ENCODE results near the gene PSMD13.

Gene PSMD13

GRCh38 chr11:289398-289711 lies 52.6 kb downstream of the PSMD13 start:
- no peak for DNase-seq (ENCODE audit: low read depth)

GRCh38 chr11:289712-290620 lies 53.2 kb downstream of the PSMD13 start:
- DNase-seq (ENCODE audit: low read depth), result no peak

GRCh38 chr11:290621-291231 lies 54.0 kb downstream of the PSMD13 start:
- DNase-seq (ENCODE audit: low read depth), result no peak

GRCh38 chr11:291281-292210 lies 54.8 kb downstream of the PSMD13 start:
- DNase-seq (ENCODE audit: low read depth), result no peak

- DNase-seq (ENCODE audit: low read depth), result no peak
Observed at GRCh38 chr11:292211-293121, 55.7 kb downstream of the PSMD13 start.

DNA sequence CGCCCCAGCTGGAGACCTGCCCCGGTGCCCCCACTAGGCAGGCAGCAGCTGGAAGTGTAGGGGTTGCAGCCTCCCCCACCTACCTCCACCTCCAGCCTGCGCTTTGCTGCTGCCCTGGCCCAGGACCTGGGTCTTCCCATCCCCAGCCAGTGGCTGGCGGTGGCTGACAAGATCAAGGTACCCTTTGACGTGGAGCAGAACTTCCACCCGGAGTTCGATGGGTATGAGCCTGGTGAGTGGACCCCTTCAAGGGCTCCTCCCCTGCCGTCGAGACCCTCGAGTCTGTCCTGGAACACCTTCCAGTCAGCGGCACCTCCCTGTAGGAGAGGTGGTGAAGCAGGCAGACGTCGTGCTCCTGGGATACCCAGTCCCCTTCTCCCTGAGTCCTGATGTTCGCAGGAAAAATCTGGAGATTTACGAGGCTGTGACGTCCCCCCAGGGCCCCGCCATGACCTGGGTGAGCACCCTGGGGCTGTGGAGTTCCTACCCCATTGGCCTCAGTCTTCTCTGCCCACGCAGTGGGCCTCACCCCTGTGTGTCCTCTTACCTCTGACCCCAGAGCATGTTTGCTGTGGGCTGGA lies 56.6 kb downstream of the PSMD13 start:
- DNase-seq (ENCODE audit: low read depth), result no peak

GRCh38 chr11:293852-294661 lies 57.3 kb downstream of the PSMD13 start:
- no peak for DNase-seq (ENCODE audit: low read depth)

DNA sequence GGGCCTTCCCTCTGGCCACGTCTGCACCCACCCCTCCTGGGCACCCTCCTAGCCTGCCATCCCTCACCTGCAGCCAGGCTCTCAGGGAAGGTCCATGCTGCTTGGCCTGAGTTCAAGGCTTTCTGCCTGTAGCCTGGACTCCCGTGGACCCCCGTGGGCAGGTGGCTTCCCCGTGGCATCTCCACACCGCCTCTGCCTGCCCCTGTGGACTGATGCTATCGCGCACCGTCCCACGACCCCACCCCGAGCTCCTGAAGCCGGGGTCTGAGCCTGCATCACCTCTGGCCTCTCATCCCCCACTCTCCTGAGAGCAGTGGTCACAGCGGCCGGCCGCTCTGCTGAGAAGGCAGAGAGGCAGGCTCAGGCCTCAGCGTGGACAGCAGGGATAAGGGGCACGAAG lies 58.0 kb downstream of the PSMD13 start:
- no peak for DNase-seq (ENCODE audit: low read depth)

- DNase-seq (ENCODE audit: low read depth), result no peak
Observed at GRCh38 chr11:295351-296170, 58.8 kb downstream of the PSMD13 start.

DNA sequence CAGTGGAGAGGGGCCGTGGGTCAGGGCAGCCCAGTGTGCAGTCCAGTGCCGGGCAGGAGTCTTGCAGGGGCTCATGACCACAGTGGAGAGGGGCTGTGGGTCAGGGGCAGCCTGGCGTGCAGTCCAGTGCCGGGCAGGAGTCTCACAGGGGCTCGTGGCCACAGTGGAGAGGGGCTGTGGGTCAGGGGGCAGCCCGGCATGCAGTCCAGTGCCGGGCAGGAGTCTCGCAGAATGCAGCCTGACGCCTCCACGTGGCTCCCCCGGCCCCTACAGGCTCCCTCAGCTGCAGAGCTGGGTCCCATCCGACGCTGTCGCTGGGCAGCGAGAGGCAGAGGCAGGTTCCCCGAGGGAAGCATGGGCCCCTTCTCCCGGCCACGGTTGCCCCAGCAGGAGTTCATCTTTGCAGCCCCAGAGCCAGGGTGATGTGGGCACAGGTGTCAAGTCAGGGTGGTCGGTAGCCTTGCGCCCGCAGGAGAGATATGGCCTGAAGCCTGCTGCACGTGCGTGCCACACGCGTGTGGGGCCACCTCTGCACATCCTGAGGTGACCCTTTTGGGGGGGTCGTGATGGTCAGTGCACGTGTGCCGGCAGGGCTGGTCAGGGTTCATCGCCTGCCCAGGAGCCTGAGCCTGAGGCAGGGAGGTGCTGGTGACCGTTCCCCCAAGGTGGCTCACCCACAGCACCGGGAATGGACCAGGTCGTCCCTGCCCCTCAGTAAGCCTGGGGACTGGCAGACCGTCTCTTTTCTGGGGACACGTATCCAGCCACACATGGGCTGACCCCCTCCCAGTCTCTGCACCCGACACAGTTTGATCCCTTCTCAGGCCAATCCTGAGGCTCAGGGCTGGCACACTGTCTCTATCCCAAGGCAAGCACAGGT lies 59.6 kb downstream of the PSMD13 start:
- no peak for DNase-seq (ENCODE audit: low read depth)

DNA sequence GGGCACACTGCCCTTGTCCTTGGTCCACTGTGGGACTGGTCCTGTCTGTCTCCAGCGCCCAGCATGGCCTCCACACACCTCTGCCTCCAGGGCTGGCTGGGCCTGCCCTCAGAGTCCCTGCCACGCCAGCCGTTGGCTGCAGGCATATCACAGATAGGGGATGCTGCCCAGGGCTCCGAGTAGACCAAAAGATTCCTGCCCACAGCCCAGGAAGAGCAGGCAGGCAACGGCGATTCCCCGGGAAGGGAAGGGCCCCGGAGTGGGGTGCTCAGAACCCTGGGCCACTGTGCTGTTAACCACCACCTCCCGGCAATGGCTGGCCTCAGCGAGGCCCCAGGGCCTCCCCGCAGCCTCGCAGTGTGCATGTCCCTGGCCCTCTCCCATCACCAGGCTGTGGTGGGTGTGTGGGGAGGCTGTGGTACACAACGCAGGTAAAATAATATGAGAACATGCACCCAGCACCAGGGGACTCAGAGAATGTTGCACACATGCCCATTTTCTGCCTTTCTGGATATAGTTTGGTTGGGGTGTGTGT lies 60.3 kb downstream of the PSMD13 start:
- DNase-seq (ENCODE audit: low read depth), result no peak

DNA sequence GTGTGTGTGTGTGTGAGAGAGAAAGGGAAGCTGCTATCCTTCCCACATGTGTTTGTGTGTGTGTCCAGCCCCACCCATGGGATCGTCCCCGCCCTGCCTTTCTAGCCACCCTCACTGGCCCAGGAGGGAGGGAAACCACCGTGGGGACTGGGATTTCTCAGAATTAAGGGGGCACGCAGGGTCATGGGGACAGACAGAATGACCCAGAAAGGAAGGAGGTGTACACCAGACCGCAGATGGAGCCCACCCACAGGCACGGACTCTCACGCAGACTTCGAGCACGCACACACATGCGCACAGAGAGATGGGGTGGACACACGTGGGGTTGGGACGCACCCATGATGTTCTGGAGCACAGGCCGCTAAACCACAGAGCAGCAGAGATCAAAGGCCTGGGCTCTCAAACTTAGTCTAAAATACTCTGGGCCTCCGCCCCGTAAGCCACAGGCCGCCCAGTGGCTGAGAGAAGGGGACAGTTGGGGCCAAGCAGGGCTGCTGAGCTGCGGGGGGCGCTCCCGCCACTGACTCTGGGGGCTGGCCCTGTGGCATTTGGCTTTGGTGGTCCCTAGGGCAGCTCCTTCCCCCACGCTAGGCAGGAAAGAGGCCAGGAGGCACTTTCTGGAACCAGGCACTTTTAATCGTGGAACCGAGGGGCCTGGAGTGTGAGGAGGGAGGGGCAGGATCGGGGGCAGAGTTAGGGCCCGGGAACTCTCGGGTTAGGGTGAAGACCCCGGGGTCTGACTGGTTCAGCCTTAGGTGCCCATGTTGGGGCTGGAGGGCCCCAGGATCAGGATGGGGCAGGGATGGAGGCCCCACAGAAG lies 61.0 kb downstream of the PSMD13 start:
- DNase-seq (ENCODE audit: low read depth), result no peak

GRCh38 chr11:298406-299065 lies 61.8 kb downstream of the PSMD13 start:
- DNase-seq (ENCODE audit: low read depth), result no peak

- no peak for DNase-seq (ENCODE audit: low read depth)
Observed at GRCh38 chr11:299081-299891, 62.5 kb downstream of the PSMD13 start, which contains the start of gene IFITM5. TSS of gene IFITM5 (minus strand) at chr11:299526. CDS start at chr11:299490, 36 bp downstream.

- DNase-seq (ENCODE audit: low read depth), result no peak
Observed at GRCh38 chr11:299951-300735, 63.4 kb downstream of the PSMD13 start.

Measured in fibroblast of the conjunctiva (primary cell).